DOHH2 (cell line): Measurements from ENCODE around the gene PPCDC.

Experiments used
- EZH2phosphoT487 ChIP-seq: fragments of 200-600 bp; sonication (generic); IDR thresholded peaks from 2 replicates; pipeline ENCODE4 v1.6.1; 2017; ENCODE audit warnings: borderline replicate concordance, mild to moderate bottlenecking, antibody characterized with exemption, low read length, moderate library complexity, mixed read lengths
- TF ChIP-seq, protein P1 (sequence below): fragments of 200-600 bp; sonication (generic); IDR thresholded peaks from one replicate; pipeline ENCODE4 v1.5.1; 2014; ENCODE audit warnings: antibody characterized with exemption, mild to moderate bottlenecking, low read depth, low read length; ENCODE audit not compliant: poor library complexity, severe bottlenecking

DNA sequence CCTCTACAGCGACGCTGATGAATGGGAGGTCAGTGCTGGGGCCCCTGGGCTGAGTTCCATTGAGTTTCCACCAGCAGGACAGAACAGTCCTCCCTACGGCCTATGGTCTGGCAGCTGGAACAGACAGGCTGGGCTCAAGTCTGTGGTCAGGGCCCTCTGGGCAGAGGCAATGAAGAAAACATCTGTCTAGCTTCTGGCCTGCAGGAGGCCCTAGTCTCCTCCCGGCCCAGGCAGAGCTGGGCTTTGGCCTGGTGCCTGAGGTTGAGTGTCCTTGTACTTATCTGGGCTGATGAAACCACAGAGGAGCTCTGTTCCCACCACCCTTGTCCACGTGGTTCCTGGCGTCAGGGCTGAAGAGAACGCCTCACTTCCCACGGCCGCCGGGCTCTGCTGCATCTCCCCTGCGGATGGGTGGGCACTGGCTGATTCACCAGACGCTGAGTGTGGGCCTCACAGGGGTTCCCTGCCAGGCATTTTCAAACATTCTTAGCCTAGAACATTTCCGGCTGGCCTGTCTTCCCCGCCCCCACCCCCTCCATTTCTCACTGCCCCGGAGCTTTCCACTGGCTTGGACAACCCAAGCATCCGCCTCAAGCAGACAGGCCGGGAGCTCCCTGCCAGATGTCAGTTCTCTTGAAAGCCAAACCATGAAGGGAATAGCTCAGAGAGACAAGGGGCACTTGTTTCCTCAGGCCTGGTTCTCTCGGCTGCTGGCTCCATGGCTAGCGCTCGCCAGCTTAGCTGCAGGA, 20.3 kb downstream of the PPCDC start:
- TF ChIP-seq, protein P1, sequence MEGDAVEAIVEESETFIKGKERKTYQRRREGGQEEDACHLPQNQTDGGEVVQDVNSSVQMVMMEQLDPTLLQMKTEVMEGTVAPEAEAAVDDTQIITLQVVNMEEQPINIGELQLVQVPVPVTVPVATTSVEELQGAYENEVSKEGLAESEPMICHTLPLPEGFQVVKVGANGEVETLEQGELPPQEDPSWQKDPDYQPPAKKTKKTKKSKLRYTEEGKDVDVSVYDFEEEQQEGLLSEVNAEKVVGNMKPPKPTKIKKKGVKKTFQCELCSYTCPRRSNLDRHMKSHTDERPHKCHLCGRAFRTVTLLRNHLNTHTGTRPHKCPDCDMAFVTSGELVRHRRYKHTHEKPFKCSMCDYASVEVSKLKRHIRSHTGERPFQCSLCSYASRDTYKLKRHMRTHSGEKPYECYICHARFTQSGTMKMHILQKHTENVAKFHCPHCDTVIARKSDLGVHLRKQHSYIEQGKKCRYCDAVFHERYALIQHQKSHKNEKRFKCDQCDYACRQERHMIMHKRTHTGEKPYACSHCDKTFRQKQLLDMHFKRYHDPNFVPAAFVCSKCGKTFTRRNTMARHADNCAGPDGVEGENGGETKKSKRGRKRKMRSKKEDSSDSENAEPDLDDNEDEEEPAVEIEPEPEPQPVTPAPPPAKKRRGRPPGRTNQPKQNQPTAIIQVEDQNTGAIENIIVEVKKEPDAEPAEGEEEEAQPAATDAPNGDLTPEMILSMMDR = peak; percentile 24
- TF ChIP-seq EZH2phosphoT487 = no peak
